Endodermal cell (in vitro differentiated cells): ENCODE measurements around the gene RBP7. TPM values are rescaled to one million over a fixed set of nuclear protein-coding genes. Genes with fewer than 3 reads are reported as not detected.

ENCODE experiments used
- DNase-seq: peaks from one replicate; pipeline ENCODE4 v3.0.0-alpha.2; 2017
- H3K27ac ChIP-seq: 2 replicates; pipeline ENCODE4 v1.5.1; 2013; ENCODE audit warnings: mild to moderate bottlenecking, low read depth, low read length, moderate library complexity
- H3K27me3 ChIP-seq: 2 replicates; pipeline ENCODE4 v1.6.1; 2013; ENCODE audit warnings: mild to moderate bottlenecking, low read length, moderate library complexity; ENCODE audit not compliant: insufficient read depth, control insufficient read depth, poor library complexity, severe bottlenecking
- H3K36me3 ChIP-seq: 2 replicates; pipeline ENCODE4 v1.7.0; 2013; ENCODE audit warnings: mild to moderate bottlenecking, low read length, moderate library complexity; ENCODE audit not compliant: control insufficient read depth, insufficient read depth
- H3K4me1 ChIP-seq: one replicate; pipeline ENCODE4 v1.7.0; 2013; ENCODE audit warnings: low read length; ENCODE audit not compliant: control insufficient read depth, insufficient read depth
- H3K4me3 ChIP-seq: 2 replicates; pipeline ENCODE4 v1.5.1; 2013; ENCODE audit warnings: mild to moderate bottlenecking, low read length, moderate library complexity
- H3K9ac ChIP-seq: 2 replicates; pipeline ENCODE4 v1.6.1; 2013; ENCODE audit warnings: mild to moderate bottlenecking, low read length, moderate library complexity; ENCODE audit not compliant: poor library complexity, severe bottlenecking; ENCODE audit errors: extremely low read depth
- H3K9me3 ChIP-seq: 2 replicates; pipeline ENCODE4 v1.6.1; 2013; ENCODE audit warnings: mild to moderate bottlenecking, low read length, moderate library complexity; ENCODE audit not compliant: control insufficient read depth
- H3K27ac Mint-ChIP-seq: 2 replicates; pipeline ENCODE4 v1.8.0; 2020; ENCODE audit warnings: mixed read lengths
- H3K27me3 Mint-ChIP-seq: 2 replicates; pipeline ENCODE4 v1.8.0; 2021; ENCODE audit warnings: mild to moderate bottlenecking, mixed read lengths; ENCODE audit not compliant: insufficient read depth
- H3K36me3 Mint-ChIP-seq: 2 replicates; pipeline ENCODE4 v1.8.0; 2020; ENCODE audit warnings: low read depth, mixed read lengths
- H3K4me1 Mint-ChIP-seq: 2 replicates; pipeline ENCODE4 v1.8.0; 2020; ENCODE audit warnings: mixed read lengths
- H3K4me3 Mint-ChIP-seq: 2 replicates; pipeline ENCODE4 v1.8.0; 2020; ENCODE audit warnings: mild to moderate bottlenecking, moderate library complexity, mixed read lengths
- H3K9me3 Mint-ChIP-seq: 2 replicates; pipeline ENCODE4 v1.8.0; 2020; ENCODE audit warnings: mild to moderate bottlenecking, mixed read lengths
- CTCF ChIP-seq: fragments of 200-600 bp; sonication (generic); conservative IDR thresholded peaks from 2 replicates; pipeline ENCODE4 v1.5.0; 2021; ENCODE audit warnings: antibody characterized with exemption, mild to moderate bottlenecking
- WGBS, 2 experiments: methylation state at CpG; one replicate each; pipeline versions ENCODE4 v1.1.5 to v1.1.7; 2013; ENCODE audit warnings: missing lambda C conversion rate in 2 of 2, mixed read lengths in 1 of 2; ENCODE audit not compliant: insufficient coverage in 1 of 2, insufficient read length in 1 of 2; 5-methylcytosine and 5-hydroxymethylcytosine counted together
- total RNA-seq, 2 donors: library from RNA; stranded (reverse); fragmentation: NEBNext Ultra II Directional in 1 of 2; extraction: Animal tissue kit (Norgen Biotek cat#: 25700) in 1 of 2; gene quantifications; 2 replicates in 1 of 2; 3 replicates in 1 of 2; pipeline ENCODE4 v1.2.1, GENCODE V29; 2021

The RBP7 gene
- total RNA-seq, 2 donors from 2014 or later, result 0.77 to 2.6 TPM

GRCh38 chr1:10045480-10046355 lies 48.7 kb downstream of the RBP7 start:
- H3K36me3 Mint-ChIP-seq, result peaks cover 31% of the 10 kb centered on the region
- H3K9me3 Mint-ChIP-seq, result no peaks in the 10 kb centered on the region
- no peak overlapping the region for H3K27ac ChIP-seq
- H3K27me3 ChIP-seq, result no peaks in the 10 kb centered on the region
- peak overlapping the region; percentile 27 for H3K27ac Mint-ChIP-seq
- 93 to 98% methylated on average over 6 to 8 of the region's 8 CpGs for WGBS, 2 experiments
- no peak for TF ChIP-seq CTCF
- no peaks in the 10 kb centered on the region for H3K27me3 Mint-ChIP-seq
- H3K36me3 ChIP-seq, result no peaks in the 10 kb centered on the region
- DNase-seq, result no peak
- H3K4me1 ChIP-seq, result peaks cover 6% of the 10 kb centered on the region
- H3K4me1 Mint-ChIP-seq, result peaks cover 23% of the 10 kb centered on the region
- no peak overlapping the region for H3K4me3 ChIP-seq
- no peak overlapping the region for H3K4me3 Mint-ChIP-seq
- H3K9me3 ChIP-seq, result no peaks in the 10 kb centered on the region
- no peak overlapping the region for H3K9ac ChIP-seq

- TF ChIP-seq CTCF, result no peak
- H3K36me3 Mint-ChIP-seq, result peaks cover 32% of the 10 kb centered on the region
- no peak overlapping the region for H3K27ac ChIP-seq
These were observed 49.5 kb downstream of the RBP7 start for GRCh38 chr1:10046356-10047085.

GRCh38 chr1:10048601-10049000 lies 51.6 kb downstream of the RBP7 start:
- Mint-ChIP-seq H3K36me3 (peaks cover 39% of the 10 kb centered on the region), H3K27me3 (no peaks in the 10 kb centered on the region), H3K4me3 (no peak overlapping the region), H3K4me1 (peaks cover 23% of the 10 kb centered on the region), H3K9me3 (no peaks in the 10 kb centered on the region), H3K27ac (no peak overlapping the region)
- Histone ChIP-seq H3K4me3 (no peak overlapping the region), H3K4me1 (peaks cover 6% of the 10 kb centered on the region), H3K9ac (no peak overlapping the region), H3K36me3 (no peaks in the 10 kb centered on the region), H3K27me3 (no peaks in the 10 kb centered on the region), H3K27ac (no peak overlapping the region), H3K9me3 (no peaks in the 10 kb centered on the region)
- 87 to 90% methylated on average over 3 of the region's 3 CpGs for WGBS, 2 experiments
- DNase-seq, result no peak
- no peak for TF ChIP-seq CTCF

More at GRCh38 chr1:10046356-10047085, 49.5 kb downstream of the RBP7 start:
- WGBS, 2 experiments, result 93 to 97% methylated on average over 7 to 8 of the region's 8 CpGs
- H3K27ac Mint-ChIP-seq, result peak overlapping the region; percentile 27
- H3K27me3 ChIP-seq, result no peaks in the 10 kb centered on the region
- DNase-seq, result no peak
- no peaks in the 10 kb centered on the region for H3K27me3 Mint-ChIP-seq
- no peaks in the 10 kb centered on the region for H3K9me3 ChIP-seq
- H3K9ac ChIP-seq, result no peak overlapping the region
- no peaks in the 10 kb centered on the region for H3K9me3 Mint-ChIP-seq
- H3K4me1 ChIP-seq, result peaks cover 6% of the 10 kb centered on the region
- H3K4me3 Mint-ChIP-seq, result no peak overlapping the region
- H3K4me3 ChIP-seq, result peak overlapping the region; percentile 14
- H3K36me3 ChIP-seq, result no peaks in the 10 kb centered on the region
- H3K4me1 Mint-ChIP-seq, result peaks cover 23% of the 10 kb centered on the region
